HEK293 (cell line): ENCODE results near the gene GIMD1.

ENCODE experiments used
- ATF2 ChIP-seq: fragments of 450-650 bp; formaldehyde crosslinking; IDR thresholded peaks from 2 replicates; pipeline ENCODE4 v1.5.1; 2016; ENCODE audit warnings: missing biosample characterization, missing genetic modification characterization, low read depth
- CTCF ChIP-seq: fragments of 450-650 bp; formaldehyde crosslinking; IDR thresholded peaks from 2 replicates; pipeline ENCODE4 v1.5.1; 2016; ENCODE audit warnings: missing biosample characterization, missing genetic modification characterization
- KLF9 ChIP-seq: fragments of 450-650 bp; formaldehyde crosslinking; IDR thresholded peaks from 2 replicates; pipeline ENCODE4 v1.5.1; 2016; ENCODE audit warnings: missing biosample characterization, missing genetic modification characterization, low read depth
- PRDM10 ChIP-seq: fragments of 450-650 bp; formaldehyde crosslinking; IDR thresholded peaks from 2 replicates; pipeline ENCODE4 v1.5.1; 2016; ENCODE audit warnings: missing biosample characterization, missing genetic modification characterization
- ZBTB21 ChIP-seq: fragments of 450-650 bp; formaldehyde crosslinking; IDR thresholded peaks from 2 replicates; pipeline ENCODE4 v1.5.1; 2017; ENCODE audit warnings: missing biosample characterization, missing genetic modification characterization
- ZNF121 ChIP-seq: fragments of 450-650 bp; formaldehyde crosslinking; IDR thresholded peaks from 2 replicates; pipeline ENCODE4 v1.5.1; 2016; ENCODE audit warnings: missing biosample characterization, missing genetic modification characterization
- ZNF148 ChIP-seq: fragments of 450-650 bp; formaldehyde crosslinking; IDR thresholded peaks from 2 replicates; pipeline ENCODE4 v1.5.0; 2017; ENCODE audit warnings: missing biosample characterization, missing genetic modification characterization, borderline replicate concordance
- ZNF404 ChIP-seq: fragments of 450-650 bp; formaldehyde crosslinking; IDR thresholded peaks from 2 replicates; pipeline ENCODE4 v1.5.1; 2017; ENCODE audit warnings: missing biosample characterization, missing genetic modification characterization
- ZNF433 ChIP-seq: fragments of 450-650 bp; formaldehyde crosslinking; IDR thresholded peaks from 2 replicates; pipeline ENCODE4 v1.5.1; 2016; ENCODE audit warnings: missing biosample characterization, missing genetic modification characterization, low read depth
- ZNF518A ChIP-seq: fragments of 450-650 bp; formaldehyde crosslinking; conservative IDR thresholded peaks from 2 replicates; pipeline ENCODE4 v1.5.1; 2016; ENCODE audit warnings: low read depth, missing biosample characterization, missing genetic modification characterization
- ZNF670 ChIP-seq: fragments of 450-650 bp; formaldehyde crosslinking; IDR thresholded peaks from 2 replicates; pipeline ENCODE4 v1.5.1; 2016; ENCODE audit warnings: missing biosample characterization, missing genetic modification characterization, low read depth
- ZSCAN16 ChIP-seq: fragments of 450-650 bp; formaldehyde crosslinking; IDR thresholded peaks from 2 replicates; pipeline ENCODE4 v1.5.1; 2016; ENCODE audit warnings: missing biosample characterization, missing genetic modification characterization
- TF ChIP-seq, protein P1 (sequence below): fragments of 450-650 bp; formaldehyde crosslinking; conservative IDR thresholded peaks from 2 replicates; pipeline ENCODE4 v1.5.1; 2016; ENCODE audit warnings: low read depth, missing biosample characterization, missing genetic modification characterization

GRCh38 chr4:106312997-106313522 is 55.5 kb downstream of the GIMD1 start:
- TF ChIP-seq CTCF: no peak
- TF ChIP-seq ZNF148 (tag by site-specific recombination): no peak
- TF ChIP-seq ZNF121 (tag by site-specific recombination): no peak
- TF ChIP-seq ZNF670 (tag by site-specific recombination): no peak
- no peak for TF ChIP-seq PRDM10 (tag by site-specific recombination)
- no peak for TF ChIP-seq ZNF433 (tag by site-specific recombination)
- TF ChIP-seq ZBTB21 (tag by site-specific recombination): no peak
- no peak for TF ChIP-seq ZNF518A
- no peak for TF ChIP-seq ATF2 (tag by site-specific recombination)
- TF ChIP-seq ZNF404 (tag by site-specific recombination): no peak
- TF ChIP-seq ZSCAN16 (tag by site-specific recombination): no peak
- TF ChIP-seq KLF9 (tag by site-specific recombination): no peak
- TF ChIP-seq, protein P1, sequence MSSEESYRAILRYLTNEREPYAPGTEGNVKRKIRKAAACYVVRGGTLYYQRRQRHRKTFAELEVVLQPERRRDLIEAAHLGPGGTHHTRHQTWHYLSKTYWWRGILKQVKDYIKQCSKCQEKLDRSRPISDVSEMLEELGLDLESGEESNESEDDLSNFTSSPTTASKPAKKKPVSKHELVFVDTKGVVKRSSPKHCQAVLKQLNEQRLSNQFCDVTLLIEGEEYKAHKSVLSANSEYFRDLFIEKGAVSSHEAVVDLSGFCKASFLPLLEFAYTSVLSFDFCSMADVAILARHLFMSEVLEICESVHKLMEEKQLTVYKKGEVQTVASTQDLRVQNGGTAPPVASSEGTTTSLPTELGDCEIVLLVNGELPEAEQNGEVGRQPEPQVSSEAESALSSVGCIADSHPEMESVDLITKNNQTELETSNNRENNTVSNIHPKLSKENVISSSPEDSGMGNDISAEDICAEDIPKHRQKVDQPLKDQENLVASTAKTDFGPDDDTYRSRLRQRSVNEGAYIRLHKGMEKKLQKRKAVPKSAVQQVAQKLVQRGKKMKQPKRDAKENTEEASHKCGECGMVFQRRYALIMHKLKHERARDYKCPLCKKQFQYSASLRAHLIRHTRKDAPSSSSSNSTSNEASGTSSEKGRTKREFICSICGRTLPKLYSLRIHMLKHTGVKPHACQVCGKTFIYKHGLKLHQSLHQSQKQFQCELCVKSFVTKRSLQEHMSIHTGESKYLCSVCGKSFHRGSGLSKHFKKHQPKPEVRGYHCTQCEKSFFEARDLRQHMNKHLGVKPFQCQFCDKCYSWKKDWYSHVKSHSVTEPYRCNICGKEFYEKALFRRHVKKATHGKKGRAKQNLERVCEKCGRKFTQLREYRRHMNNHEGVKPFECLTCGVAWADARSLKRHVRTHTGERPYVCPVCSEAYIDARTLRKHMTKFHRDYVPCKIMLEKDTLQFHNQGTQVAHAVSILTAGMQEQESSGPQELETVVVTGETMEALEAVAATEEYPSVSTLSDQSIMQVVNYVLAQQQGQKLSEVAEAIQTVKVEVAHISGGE (tag by site-specific recombination): no peak
